WI38 (cell line): ENCODE measurements around the gene FYN.

Experiments used
- H3K4me3 ChIP-seq: 2 replicates; pipeline ENCODE4 v1.5.1; 2011; ENCODE audit warnings: low read depth, mild to moderate bottlenecking, control low read depth, low read length
- CTCF ChIP-seq: IDR thresholded peaks from 2 replicates; pipeline ENCODE4 v1.5.1; 2012; ENCODE audit warnings: low read depth, mild to moderate bottlenecking, control low read depth, low read length

Gene FYN

GRCh38 chr6:111752476-111752875, 120.8 kb downstream of the FYN start:
- no peak overlapping the region for H3K4me3 ChIP-seq

DNA sequence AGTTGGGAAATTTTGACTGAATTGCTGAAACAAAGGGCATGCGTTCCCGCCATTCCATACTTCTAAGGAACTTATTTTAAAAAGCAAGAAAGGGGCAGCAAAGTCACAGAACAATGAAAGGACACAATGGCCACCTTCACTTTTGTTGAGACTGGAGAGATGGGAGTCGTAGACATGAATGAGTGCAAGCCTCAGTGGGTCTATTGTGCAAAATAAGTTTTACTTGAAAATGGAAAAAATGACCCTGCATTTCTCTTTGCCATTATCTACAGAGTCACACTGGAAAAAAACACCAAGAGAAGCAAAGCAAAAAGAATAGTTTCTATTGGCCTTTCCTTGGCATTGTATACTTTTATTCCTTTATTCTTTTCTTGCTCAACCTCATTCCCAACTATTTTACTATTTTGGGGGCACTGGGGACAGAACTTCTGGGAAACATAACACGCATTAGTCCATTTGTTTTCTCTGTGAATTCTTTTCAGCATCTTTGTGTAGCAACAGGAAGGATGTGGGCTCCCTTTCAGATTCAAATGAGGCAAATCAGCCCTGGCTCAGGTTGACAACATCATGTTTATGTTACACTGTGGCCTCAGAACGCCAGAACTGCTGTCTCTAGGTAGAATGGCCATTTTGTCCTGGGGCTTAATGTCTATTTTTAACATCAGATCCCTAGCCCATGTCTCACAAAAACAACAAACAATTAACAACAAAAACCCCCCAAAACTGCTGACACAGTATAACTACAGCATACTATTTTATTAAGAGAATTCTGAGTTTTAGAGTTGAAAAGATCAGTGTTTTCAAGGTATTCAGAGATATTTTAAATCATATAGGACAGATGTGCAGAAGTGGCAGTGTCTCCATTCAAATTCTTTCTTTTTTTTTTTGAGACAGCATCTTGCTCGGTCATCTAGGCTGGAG, 122.2 kb downstream of the FYN start:
- TF ChIP-seq CTCF = no peak
- H3K4me3 ChIP-seq = no peak overlapping the region

More at GRCh38 chr6:111752476-111752875, 120.8 kb downstream of the FYN start:
- TF ChIP-seq CTCF = no peak

GRCh38 chr6:111750153-111750552, 123.1 kb downstream of the FYN start:
- TF ChIP-seq CTCF = no peak
- no peak overlapping the region for H3K4me3 ChIP-seq

DNA sequence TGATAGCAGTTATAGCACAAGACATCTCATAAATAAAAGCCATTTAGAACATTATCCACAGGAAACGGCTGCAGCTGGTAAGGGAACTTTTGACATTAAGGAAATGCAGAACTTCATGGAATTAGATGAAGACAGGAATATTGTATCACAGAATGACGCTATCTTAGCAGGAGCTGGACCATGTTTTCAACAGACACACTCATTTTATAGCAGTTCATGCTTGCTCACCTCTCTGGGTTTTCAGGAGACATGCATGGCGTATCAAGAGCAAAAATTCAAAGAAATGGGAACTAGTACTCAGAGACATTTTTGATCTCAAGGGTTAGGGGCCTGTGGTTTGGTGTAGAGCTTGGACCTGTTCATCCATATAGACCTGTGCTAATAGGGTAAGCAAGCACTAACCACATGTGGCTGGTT, 125.0 kb downstream of the FYN start:
- TF ChIP-seq CTCF = no peak
- no peak overlapping the region for H3K4me3 ChIP-seq

DNA sequence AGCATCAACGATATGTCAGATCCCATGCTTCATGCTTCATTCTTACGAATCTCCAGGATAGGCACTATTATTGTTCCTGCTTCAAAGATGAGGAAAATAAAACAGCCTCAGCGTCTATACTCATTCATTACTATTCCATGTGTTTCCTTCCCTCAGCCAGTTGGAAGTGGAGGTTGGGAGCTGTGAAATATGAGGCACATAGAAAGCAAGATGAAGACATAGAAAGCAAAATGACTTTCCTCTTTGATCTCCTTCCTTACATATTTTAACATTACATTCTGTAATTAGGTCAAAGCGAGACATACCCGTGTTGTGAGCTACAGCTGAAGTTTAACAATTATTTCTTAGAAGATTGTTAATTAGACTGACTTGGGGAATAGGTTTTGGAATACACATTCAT, 125.4 kb downstream of the FYN start:
- TF ChIP-seq CTCF = no peak
- H3K4me3 ChIP-seq = no peak overlapping the region

DNA sequence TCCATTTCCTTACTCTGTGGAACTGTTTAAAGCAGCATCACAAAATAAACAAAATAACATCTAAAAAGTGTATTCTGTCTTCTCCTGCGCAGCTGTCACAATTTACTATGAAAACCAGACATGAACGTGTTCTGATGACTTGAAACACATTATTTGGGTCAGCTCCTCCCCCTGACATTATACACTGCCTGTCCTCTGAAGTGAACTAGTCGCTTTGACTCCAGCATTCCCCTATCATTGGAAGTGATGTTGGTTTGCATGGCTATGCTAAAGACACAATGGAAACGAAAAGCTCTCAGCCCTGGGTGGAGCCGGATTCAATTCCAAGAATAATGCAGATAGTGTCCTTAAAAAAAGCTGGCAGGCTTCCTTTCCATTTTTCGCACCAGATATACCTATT, 125.9 kb downstream of the FYN start:
- H3K4me3 ChIP-seq = no peak overlapping the region

More for the DNA sequence above, 125.9 kb downstream of the FYN start:
- TF ChIP-seq CTCF = no peak
